MCF 10A (cell line): ENCODE data around the gene KLHL25. TPM values are rescaled to one million over a fixed set of nuclear protein-coding genes. Genes with fewer than 3 reads are reported as not detected.

ENCODE experiments used
- BruUV-seq: library from RNA; stranded (reverse); fragments of 400-500 nt; replicated peaks from 2 replicates; lab custom pipeline; 2021; lab: Mats Ljungman, UMichigan
- CTCF ChIA-PET: fragments of 300-600 bp; sonication (Branson Sonifier 250); formaldehyde crosslinking; extraction: SDS; loops from one replicate; lab custom pipeline; 2021; ENCODE audit warnings: antibody characterized with exemption, inconsistent platforms; lab: Yijun Ruan, JAX
- POLR2A ChIA-PET: fragments of 300-600, 350-650 bp; sonication (Branson Sonifier 250); formaldehyde crosslinking; extraction: SDS; loops from one replicate; lab custom pipeline; 2020; ENCODE audit warnings: antibody characterized with exemption, inconsistent platforms; lab: Yijun Ruan, JAX
- DNase-seq: peaks from one replicate; pipeline ENCODE4 v3.0.0-alpha.2; 2018; ENCODE audit not compliant: unreplicated experiment
- H3K27ac Mint-ChIP-seq: one replicate; pipeline ENCODE4 v1.8.0; 2022; ENCODE audit warnings: mild to moderate bottlenecking, low read depth, mixed read lengths; ENCODE audit not compliant: unreplicated experiment
- H3K27me3 Mint-ChIP-seq: one replicate; pipeline ENCODE4 v1.8.0; 2022; ENCODE audit warnings: mixed read lengths; ENCODE audit not compliant: insufficient read depth, unreplicated experiment
- H3K36me3 Mint-ChIP-seq: one replicate; pipeline ENCODE4 v1.8.0; 2022; ENCODE audit warnings: mild to moderate bottlenecking, moderate library complexity, mixed read lengths; ENCODE audit not compliant: insufficient read depth, unreplicated experiment
- H3K4me1 Mint-ChIP-seq: one replicate; pipeline ENCODE4 v1.8.0; 2022; ENCODE audit warnings: mixed read lengths; ENCODE audit not compliant: insufficient read depth, unreplicated experiment
- H3K4me3 Mint-ChIP-seq: one replicate; pipeline ENCODE4 v1.8.0; 2022; ENCODE audit warnings: mild to moderate bottlenecking, moderate library complexity, mixed read lengths; ENCODE audit not compliant: unreplicated experiment
- H3K9me3 Mint-ChIP-seq: one replicate; pipeline ENCODE4 v1.8.0; 2022; ENCODE audit warnings: mixed read lengths; ENCODE audit not compliant: unreplicated experiment
- intact Hi-C: fragments of 100-400 bp; cut with micrococcal nuclease; formaldehyde crosslinking; loops from 2 replicates; pipeline ENCODE4 v1.14.1; 2022
- total RNA-seq: library from RNA; stranded (reverse); gene quantifications from 2 replicates; pipeline ENCODE4 v1.2.3, GENCODE V29; 2022
- TF ChIP-seq, protein P1 (sequence below): fragments of 200-600 bp; IDR thresholded peaks from one replicate; pipeline ENCODE4 v1.8.0; 2022; ENCODE audit warnings: antibody characterized with exemption, mild to moderate bottlenecking; ENCODE audit not compliant: unreplicated experiment

KLHL25 gene
- total RNA-seq, 1 experiment from 2014 or later = 3.1 TPM

DNA sequence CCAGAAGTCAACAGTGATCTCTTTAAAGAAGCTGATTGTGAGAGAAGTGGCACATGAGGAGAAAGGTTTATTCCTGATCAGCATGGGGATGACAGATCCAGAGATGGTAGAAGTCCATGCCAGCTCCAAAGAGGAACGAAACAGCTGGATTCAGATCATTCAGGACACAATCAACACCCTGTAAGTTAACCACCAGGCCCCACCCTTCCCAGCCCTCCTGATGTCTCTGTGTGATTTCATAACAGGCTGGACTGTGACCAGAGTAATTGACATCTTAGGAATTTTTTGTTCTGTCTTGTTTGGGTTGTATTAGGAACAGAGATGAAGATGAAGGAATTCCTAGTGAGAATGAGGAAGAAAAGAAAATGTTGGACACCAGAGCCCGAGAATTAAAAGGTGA, 67.7 kb downstream of the KLHL25 start:
- CTCF ChIA-PET = interaction anchor here (0.5 to 8.9 kb wide), 5 partner anchors 12 to 431 kb away, joined by 3 to 128 read pairs (median 3); no protein-coding TSS in a partner anchor
- H3K36me3 Mint-ChIP-seq = peaks cover 93% of the 10 kb centered on the region
- peak overlapping the region; percentile 53 for H3K4me3 Mint-ChIP-seq
- H3K27me3 Mint-ChIP-seq = no peaks in the 10 kb centered on the region
- peaks cover 49% of the 10 kb centered on the region for H3K4me1 Mint-ChIP-seq
- peak overlapping the region; percentile 76 for H3K27ac Mint-ChIP-seq
- peak; percentile 27 for DNase-seq
- no TSS peak for BruUV-seq
- TF ChIP-seq, protein P1, sequence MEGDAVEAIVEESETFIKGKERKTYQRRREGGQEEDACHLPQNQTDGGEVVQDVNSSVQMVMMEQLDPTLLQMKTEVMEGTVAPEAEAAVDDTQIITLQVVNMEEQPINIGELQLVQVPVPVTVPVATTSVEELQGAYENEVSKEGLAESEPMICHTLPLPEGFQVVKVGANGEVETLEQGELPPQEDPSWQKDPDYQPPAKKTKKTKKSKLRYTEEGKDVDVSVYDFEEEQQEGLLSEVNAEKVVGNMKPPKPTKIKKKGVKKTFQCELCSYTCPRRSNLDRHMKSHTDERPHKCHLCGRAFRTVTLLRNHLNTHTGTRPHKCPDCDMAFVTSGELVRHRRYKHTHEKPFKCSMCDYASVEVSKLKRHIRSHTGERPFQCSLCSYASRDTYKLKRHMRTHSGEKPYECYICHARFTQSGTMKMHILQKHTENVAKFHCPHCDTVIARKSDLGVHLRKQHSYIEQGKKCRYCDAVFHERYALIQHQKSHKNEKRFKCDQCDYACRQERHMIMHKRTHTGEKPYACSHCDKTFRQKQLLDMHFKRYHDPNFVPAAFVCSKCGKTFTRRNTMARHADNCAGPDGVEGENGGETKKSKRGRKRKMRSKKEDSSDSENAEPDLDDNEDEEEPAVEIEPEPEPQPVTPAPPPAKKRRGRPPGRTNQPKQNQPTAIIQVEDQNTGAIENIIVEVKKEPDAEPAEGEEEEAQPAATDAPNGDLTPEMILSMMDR = no peak
- no peaks in the 10 kb centered on the region for H3K9me3 Mint-ChIP-seq
- POLR2A ChIA-PET = no interaction called here
- intact Hi-C loops = no loop called here

DNA sequence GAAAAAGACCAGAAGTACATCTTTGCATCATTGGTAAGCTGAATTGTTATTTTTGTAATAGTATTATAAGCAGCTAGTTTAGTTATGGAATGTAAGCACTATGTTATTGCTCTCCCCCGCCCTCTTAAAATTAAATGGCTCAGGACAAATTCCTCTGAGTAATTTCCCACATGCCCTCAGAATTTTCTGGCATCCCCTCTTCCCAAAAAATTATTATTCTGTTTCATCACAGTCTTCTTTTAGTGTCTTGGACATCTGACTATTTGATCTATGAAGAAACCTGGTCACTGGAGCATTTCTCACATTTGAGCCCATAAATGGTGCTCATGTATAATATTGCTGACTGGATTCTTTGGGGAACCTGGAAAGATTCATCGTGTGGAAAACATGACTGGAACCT, 68.3 kb downstream of the KLHL25 start:
- intact Hi-C loops = no loop called here
- peaks cover 93% of the 10 kb centered on the region for H3K36me3 Mint-ChIP-seq
- no TSS peak for BruUV-seq
- H3K4me3 Mint-ChIP-seq = peak overlapping the region; percentile 53
- no peaks in the 10 kb centered on the region for H3K9me3 Mint-ChIP-seq
- ChIA-PET CTCF (interaction anchor here (1.1 to 8.9 kb wide), 4 partner anchors 13 to 430 kb away, joined by 3 to 128 read pairs (median 4); no protein-coding TSS in a partner anchor), POLR2A (interaction anchor here (0.6 kb wide), 1 partner anchor 1627 kb away, joined by 3 read pairs; no protein-coding TSS in a partner anchor)
- DNase-seq = no peak
- TF ChIP-seq, protein P1 = no peak
- no peaks in the 10 kb centered on the region for H3K27me3 Mint-ChIP-seq
- peaks cover 49% of the 10 kb centered on the region for H3K4me1 Mint-ChIP-seq
- peak overlapping the region; percentile 76 for H3K27ac Mint-ChIP-seq

DNA sequence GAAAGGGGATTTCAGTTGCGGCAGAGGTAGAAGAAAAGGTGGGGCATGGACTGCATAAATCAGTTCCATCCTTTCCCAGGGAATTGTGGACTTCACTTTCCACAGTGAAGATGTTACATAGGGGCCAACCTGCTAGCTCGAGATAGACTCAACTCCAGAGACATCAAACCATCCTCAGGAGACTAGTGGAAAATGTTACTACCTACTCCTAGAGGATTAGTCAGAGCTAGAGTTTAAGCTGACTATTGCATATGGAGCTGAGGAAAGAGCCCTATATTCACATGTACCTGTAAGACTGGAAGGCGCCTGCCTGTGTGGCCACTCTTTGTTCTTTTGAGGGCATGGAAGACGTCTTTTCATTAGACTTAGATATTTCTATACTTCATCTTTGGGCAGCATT, 69.2 kb downstream of the KLHL25 start:
- POLR2A ChIA-PET = interaction anchor here (0.7 kb wide), 2 partner anchors 21 to 235 kb away, joined by 3 to 4 read pairs; no protein-coding TSS in a partner anchor
- intact Hi-C loops = no loop called here
- no peak for DNase-seq
- H3K27me3 Mint-ChIP-seq = no peaks in the 10 kb centered on the region
- H3K4me3 Mint-ChIP-seq = no peak overlapping the region
- H3K36me3 Mint-ChIP-seq = peaks cover 93% of the 10 kb centered on the region
- H3K27ac Mint-ChIP-seq = peak overlapping the region; percentile 76
- TF ChIP-seq, protein P1 = no peak
- CTCF ChIA-PET = interaction anchor here (0.7 to 8.9 kb wide), 3 partner anchors 17 to 438 kb away, joined by 3 to 128 read pairs (median 3); no protein-coding TSS in a partner anchor
- BruUV-seq = no TSS peak
- H3K9me3 Mint-ChIP-seq = no peaks in the 10 kb centered on the region
- H3K4me1 Mint-ChIP-seq = peaks cover 46% of the 10 kb centered on the region

DNA sequence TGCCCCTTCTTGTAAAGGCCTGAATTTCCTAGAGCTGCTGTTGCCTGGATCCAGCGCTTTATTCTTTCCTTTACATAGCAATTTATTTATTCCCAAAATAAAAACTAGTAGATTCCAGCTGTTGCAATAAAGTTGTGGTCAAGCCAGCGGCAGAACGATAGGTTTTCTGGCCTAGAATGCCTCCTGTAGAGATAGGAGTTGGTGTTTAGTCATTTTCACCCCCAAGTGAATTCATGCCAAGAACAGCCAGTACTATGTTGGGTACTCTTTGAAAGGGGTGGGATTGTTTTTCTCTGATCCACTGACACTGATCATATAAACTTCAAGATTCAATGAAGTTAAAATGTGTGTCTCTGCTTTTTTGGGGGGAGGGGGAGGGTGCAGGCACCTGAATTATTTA, 69.7 kb downstream of the KLHL25 start:
- POLR2A ChIA-PET = interaction anchor here (0.7 to 1.1 kb wide), 3 partner anchors 13 to 235 kb away, joined by 3 to 4 read pairs (median 3); no protein-coding TSS in a partner anchor
- peaks cover 44% of the 10 kb centered on the region for H3K4me1 Mint-ChIP-seq
- intact Hi-C loops = no loop called here
- CTCF ChIA-PET = interaction anchor here (0.7 to 8.9 kb wide), 3 partner anchors 66 to 438 kb away, joined by 3 to 128 read pairs (median 3); no protein-coding TSS in a partner anchor
- DNase-seq = peak; percentile 49
- peaks cover 93% of the 10 kb centered on the region for H3K36me3 Mint-ChIP-seq
- H3K27me3 Mint-ChIP-seq = no peaks in the 10 kb centered on the region
- H3K4me3 Mint-ChIP-seq = peak overlapping the region; percentile 58
- TF ChIP-seq, protein P1 = no peak
- BruUV-seq = no TSS peak
- H3K27ac Mint-ChIP-seq = peak overlapping the region; percentile 93
- H3K9me3 Mint-ChIP-seq = no peaks in the 10 kb centered on the region
